ENCODE measurements around the gene TMEM232.

Gene TMEM232

DNA sequence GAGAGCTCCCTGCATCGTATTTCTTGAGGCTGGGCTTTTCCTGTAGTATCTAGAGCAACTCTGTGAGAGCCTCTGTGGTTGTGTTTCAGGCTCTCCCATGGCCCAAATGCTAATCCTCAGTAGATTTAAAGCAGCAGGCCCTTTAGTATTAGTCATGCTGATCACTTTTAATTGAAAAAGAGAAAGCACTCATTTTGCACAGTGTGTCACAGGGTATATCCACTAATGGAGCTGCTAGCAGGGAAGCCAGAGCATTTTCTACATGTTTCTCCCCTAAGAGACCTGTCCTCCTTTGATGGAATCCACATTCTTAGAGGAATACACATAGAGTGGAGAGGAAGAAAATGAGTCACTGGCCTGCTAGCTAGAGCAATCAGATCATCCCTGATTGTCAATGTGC is 348.5 kb downstream of the TMEM232 start:
- no peak for DNase-seq

DNA sequence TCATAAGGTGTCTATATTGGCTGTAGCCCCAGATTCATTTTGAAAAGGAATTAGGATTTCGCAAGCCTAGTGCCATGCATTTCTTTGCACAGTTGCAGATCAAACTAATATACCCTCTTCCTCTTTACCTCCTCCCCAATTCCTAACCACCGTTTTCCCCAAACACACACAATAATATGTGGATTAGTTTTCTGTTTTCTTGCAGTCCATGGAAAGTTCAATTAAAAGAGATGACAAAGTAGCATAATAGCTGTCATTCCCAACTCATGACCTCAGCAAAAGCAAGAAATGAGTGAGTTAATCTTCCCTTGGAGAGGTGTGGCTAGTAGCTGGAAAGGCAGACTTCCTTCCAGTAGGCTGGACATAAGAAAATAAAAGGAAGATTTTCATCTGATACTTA is 349.1 kb downstream of the TMEM232 start:
- DNase-seq: no peak

DNA sequence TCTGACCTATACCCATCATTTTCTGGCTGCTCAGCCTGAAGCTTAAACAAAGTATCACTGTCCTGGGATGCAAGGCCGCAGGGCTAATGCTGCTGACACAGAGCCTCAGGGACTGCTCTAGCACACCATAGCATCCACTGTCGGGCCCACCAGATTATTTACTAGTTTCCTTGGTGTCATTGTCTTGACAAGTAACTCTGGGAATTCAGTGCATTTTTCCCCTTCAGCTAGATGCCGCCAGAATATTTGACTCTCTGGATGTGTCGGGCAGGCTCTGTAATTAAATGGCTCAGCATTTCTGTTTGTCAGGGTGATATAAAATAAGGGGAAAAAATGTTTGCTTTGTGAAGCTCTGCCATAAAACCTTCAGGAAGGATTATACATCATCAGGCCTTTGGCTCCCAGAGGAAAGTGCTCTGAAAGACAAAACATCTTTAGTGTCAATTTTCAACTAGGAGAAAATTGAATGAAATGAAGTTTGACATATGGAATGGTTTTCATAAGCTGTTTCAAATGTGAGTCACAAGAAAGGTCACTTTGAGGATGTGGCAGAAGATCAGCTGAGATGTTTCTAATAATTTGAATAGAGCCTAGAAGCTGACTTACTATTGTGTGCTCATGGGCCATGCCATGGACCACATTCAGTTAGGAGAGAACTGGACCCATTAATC is 350.1 kb downstream of the TMEM232 start:
- DNase-seq: no peak

DNA sequence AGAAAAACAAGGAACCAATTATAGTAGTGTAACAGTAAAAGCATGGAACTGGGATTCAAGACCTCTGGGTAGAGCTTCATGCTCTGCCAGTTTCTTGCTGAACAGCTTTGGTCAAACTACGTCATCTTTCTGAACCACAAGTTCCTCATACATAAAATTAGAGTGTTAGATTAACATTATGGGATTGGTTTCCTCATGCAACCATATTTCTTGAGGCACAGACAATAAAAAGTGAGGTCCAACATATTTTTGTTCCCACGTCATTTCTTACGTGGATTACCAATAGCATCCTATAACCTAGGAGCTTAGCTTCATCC is 354.8 kb downstream of the TMEM232 start:
- no peak for DNase-seq

DNA sequence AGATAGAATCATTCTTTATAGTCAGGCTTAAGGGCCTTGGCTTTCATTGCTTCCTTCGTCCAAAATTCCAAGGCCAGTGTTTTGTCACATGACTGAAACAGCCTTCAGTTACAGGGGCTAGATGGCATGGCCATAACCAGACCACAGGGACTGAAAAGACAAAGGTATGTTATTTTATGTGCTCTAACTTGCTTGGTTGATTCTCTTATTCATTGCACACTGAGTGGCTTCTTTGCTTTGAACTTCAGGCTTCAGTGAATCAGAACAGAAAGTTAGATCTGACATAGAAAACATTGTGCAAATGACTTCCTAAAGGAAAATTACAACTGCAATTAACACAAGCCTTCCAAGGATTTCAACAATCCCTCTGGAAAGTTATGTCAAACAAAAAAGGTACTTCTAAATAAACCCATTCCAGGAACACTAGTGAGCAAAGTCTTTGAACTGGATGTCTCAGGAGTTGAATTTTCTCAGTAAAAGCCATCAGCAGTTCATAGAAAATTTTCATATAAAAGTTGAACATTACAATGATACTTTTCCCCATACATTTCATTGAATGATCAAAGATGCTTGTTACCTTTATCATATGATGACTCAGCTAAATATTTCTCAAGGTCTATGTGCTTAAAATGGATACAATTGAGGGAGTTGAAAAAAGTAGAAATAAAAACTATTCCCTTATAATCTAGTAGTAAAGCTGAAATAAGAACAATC is 355.3 kb downstream of the TMEM232 start:
- DNase-seq: no peak
